K562 (cell line): ENCODE results near the gene HEMGN. TPM values are rescaled to one million over a fixed set of nuclear protein-coding genes. Genes with fewer than 3 reads are reported as not detected.
A peak's percentile ranks its signal among the peaks of the same experiment; 100 is the strongest.

Experiments used
- ADNP ChIP-seq: fragments of 200-800 bp; sonication (Bioruptor generic); IDR thresholded peaks from 2 replicates; pipeline ENCODE4 v1.6.1; 2016; ENCODE audit warnings: missing genetic modification characterization, missing compliant biosample characterization
- CAMTA2 ChIP-seq: fragments of 250-450 bp; sonication (Bioruptor Pico); conservative IDR thresholded peaks from 2 replicates; pipeline ENCODE4 v1.5.1; 2022
- CBX5 ChIP-seq: IDR thresholded peaks from 2 replicates; pipeline ENCODE4 v1.6.1; 2014; ENCODE audit warnings: low read depth, borderline replicate concordance
- CEBPB ChIP-seq: fragments of 450-650 bp; IDR thresholded peaks from 2 replicates; pipeline ENCODE4 v1.6.1; 2016; ENCODE audit warnings: missing genetic modification characterization, missing compliant biosample characterization
- HDAC2 ChIP-seq: fragments of 450-650 bp; IDR thresholded peaks from 2 replicates; pipeline ENCODE4 v1.6.1; 2016; ENCODE audit warnings: mild to moderate bottlenecking
- LARP7 ChIP-seq: fragments of 450-650 bp; IDR thresholded peaks from 2 replicates; pipeline ENCODE4 v1.6.1; 2016
- NBN ChIP-seq: fragments of 450-650 bp; IDR thresholded peaks from 2 replicates; pipeline ENCODE4 v1.6.1; 2016; ENCODE audit warnings: low read depth, mild to moderate bottlenecking
- NR2F6 ChIP-seq: fragments of 450-650 bp; formaldehyde crosslinking; IDR thresholded peaks from 2 replicates; pipeline ENCODE4 v1.4.0; 2020; ENCODE audit warnings: mild to moderate bottlenecking
- PPARD ChIP-seq: fragments of 250-450 bp; sonication (Bioruptor Pico); IDR thresholded peaks from 2 replicates; pipeline ENCODE4 v1.8.0; 2022; ENCODE audit warnings: inconsistent platforms, mild to moderate bottlenecking, moderate library complexity
- SMARCC2 ChIP-seq: fragments of 450-650 bp; IDR thresholded peaks from 2 replicates; pipeline ENCODE4 v1.6.1; 2017; ENCODE audit warnings: antibody characterized with exemption, moderate library complexity, mild to moderate bottlenecking, low read depth
- TBL1XR1 ChIP-seq, 2 experiments: IDR thresholded peaks; 2 replicates each; pipeline ENCODE4 v1.6.1; 2012; ENCODE audit warnings: improper control_type of control experiment in 2 of 2, low read length in 2 of 2, mild to moderate bottlenecking in 1 of 2
- ZNF589 ChIP-seq: fragments of 200-800 bp; sonication (Bioruptor generic); IDR thresholded peaks from 2 replicates; pipeline ENCODE4 v1.6.1; 2016; ENCODE audit warnings: low read depth, missing genetic modification characterization, missing compliant biosample characterization
- polyA plus RNA-seq, 8 experiments: library from polyadenylated mRNA; depleted of rRNA in 4 of 8; stranded (reverse) in 5 of 8; unstranded in 3 of 8; fragments of >200 nt; fragmentation: Nextera tagmentation in 2 of 8; fragmentation: Illumina TruSeq in 1 of 8; extraction: Ambion mirVana in 2 of 8; extraction: Trizol in 1 of 8; gene quantifications; 2 replicates each; pipeline versions ENCODE4 v1.2.1 to v1.2.3, GENCODE V29; 2011 to 2014; ENCODE audit warnings: inconsistent platforms in 1 of 8, missing spikeins in 1 of 8
- total RNA-seq, 7 experiments: library from RNA; depleted of rRNA in 6 of 7; stranded (reverse); fragments of >200 nt in 6 of 7; fragmentation: Illumina TruSeq in 2 of 7; extraction: Trizol in 2 of 7; gene quantifications; 2 replicates each; pipeline versions ENCODE4 v1.2.1 to v1.2.3, GENCODE V29; 2011 to 2021; ENCODE audit warnings: low replicate concordance in 1 of 7
- TF ChIP-seq, protein P1 (sequence below), 2 experiments: IDR thresholded peaks in 1 of 2; conservative IDR thresholded peaks in 1 of 2; 2 replicates each; pipeline ENCODE4 v1.6.1; 2016; ENCODE audit warnings: low read depth in 2 of 2, mild to moderate bottlenecking in 1 of 2, missing compliant biosample characterization in 1 of 2, missing genetic modification characterization in 1 of 2, moderate library complexity in 1 of 2
- TF ChIP-seq, protein P2 (sequence below): fragments of 200-800 bp; sonication (Bioruptor generic); IDR thresholded peaks from 2 replicates; pipeline ENCODE4 v1.6.1; 2017; ENCODE audit warnings: missing genetic modification characterization, missing compliant biosample characterization
- TF ChIP-seq, protein P3 (sequence below): fragments of 450-650 bp; IDR thresholded peaks from 2 replicates; pipeline ENCODE4 v1.6.1; 2016
- TF ChIP-seq, protein P4 (sequence below): sonication (generic); formaldehyde crosslinking; IDR thresholded peaks from 2 replicates; pipeline ENCODE4 v1.8.1; 2023; ENCODE audit warnings: mild to moderate bottlenecking, missing genetic modification reagents, moderate library complexity
- TF ChIP-seq, protein P5 (sequence below): fragments of 250-450 bp; sonication (Bioruptor Pico); IDR thresholded peaks from 2 replicates; pipeline ENCODE4 v1.4.0; 2020; ENCODE audit warnings: mild to moderate bottlenecking, moderate library complexity
- TF ChIP-seq, protein P6 (sequence below): fragments of 250-450 bp; sonication (Bioruptor Pico); IDR thresholded peaks from 2 replicates; pipeline ENCODE4 v1.8.0; 2022; ENCODE audit warnings: moderate library complexity, mild to moderate bottlenecking, inconsistent platforms

HEMGN gene
- total and polyA plus RNA-seq, 9 of the 15 experiments (the other 6 are each of a cell fraction or from before 2014, with no cell fraction given): 56.3 to 258 (median 137) TPM

DNA sequence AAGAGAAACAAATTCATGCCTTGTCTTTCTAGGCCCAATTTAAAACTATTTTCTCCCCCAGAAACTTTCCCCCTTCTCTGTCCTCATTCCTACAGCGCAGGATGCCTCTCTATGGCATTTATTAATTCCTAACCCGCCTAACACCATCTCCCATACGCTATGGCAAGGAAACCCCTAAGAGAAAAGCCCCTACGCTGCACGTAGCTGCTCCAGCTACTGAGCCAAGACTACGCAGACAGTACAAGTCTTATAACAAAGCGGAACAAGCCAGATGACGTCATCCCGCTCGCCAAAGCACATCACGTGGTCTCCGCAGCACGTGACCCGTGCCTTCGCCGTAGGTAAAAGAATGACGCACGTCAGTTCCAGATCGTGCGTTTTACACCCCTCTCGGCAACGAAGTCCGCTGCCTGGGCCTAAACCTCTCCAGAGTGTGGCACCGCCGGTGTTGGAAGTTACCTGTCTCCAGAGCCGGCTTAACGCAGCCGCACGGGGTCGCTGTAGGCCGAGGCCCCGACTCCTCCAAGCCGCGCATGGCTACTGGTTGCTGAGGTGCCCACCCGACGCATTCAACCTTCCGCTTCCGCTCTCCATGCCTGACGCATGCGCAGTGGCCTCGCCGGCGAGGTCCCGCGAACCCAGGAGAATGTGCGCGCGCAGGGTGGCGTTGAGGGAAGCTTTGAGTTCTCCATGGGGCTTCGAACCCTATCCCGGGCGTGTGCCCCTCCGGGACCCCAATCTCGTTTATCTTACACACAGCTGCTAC lies 15.8 kb downstream of the HEMGN start, which contains the start of gene TRMO (continued):
- TF ChIP-seq, protein P1, sequence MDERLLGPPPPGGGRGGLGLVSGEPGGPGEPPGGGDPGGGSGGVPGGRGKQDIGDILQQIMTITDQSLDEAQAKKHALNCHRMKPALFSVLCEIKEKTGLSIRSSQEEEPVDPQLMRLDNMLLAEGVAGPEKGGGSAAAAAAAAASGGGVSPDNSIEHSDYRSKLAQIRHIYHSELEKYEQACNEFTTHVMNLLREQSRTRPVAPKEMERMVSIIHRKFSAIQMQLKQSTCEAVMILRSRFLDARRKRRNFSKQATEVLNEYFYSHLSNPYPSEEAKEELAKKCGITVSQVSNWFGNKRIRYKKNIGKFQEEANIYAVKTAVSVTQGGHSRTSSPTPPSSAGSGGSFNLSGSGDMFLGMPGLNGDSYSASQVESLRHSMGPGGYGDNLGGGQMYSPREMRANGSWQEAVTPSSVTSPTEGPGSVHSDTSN (CRISPR knock-in tag; IDR thresholded peaks at IDR 0.05; ENCODE audit: low read depth): no peak
- TF ChIP-seq, protein P1 (tag; conservative IDR thresholded peaks at IDR 0.05; ENCODE audit: low read depth): no peak
- TF ChIP-seq, protein P2, sequence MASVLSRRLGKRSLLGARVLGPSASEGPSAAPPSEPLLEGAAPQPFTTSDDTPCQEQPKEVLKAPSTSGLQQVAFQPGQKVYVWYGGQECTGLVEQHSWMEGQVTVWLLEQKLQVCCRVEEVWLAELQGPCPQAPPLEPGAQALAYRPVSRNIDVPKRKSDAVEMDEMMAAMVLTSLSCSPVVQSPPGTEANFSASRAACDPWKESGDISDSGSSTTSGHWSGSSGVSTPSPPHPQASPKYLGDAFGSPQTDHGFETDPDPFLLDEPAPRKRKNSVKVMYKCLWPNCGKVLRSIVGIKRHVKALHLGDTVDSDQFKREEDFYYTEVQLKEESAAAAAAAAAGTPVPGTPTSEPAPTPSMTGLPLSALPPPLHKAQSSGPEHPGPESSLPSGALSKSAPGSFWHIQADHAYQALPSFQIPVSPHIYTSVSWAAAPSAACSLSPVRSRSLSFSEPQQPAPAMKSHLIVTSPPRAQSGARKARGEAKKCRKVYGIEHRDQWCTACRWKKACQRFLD: peak; percentile 95; the same call in 1 of the 2 replicates
- TF ChIP-seq, protein P3, sequence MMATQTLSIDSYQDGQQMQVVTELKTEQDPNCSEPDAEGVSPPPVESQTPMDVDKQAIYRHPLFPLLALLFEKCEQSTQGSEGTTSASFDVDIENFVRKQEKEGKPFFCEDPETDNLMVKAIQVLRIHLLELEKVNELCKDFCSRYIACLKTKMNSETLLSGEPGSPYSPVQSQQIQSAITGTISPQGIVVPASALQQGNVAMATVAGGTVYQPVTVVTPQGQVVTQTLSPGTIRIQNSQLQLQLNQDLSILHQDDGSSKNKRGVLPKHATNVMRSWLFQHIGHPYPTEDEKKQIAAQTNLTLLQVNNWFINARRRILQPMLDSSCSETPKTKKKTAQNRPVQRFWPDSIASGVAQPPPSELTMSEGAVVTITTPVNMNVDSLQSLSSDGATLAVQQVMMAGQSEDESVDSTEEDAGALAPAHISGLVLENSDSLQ: peak; percentile 80
- no peak for TF ChIP-seq LARP7
- TF ChIP-seq, protein P4, sequence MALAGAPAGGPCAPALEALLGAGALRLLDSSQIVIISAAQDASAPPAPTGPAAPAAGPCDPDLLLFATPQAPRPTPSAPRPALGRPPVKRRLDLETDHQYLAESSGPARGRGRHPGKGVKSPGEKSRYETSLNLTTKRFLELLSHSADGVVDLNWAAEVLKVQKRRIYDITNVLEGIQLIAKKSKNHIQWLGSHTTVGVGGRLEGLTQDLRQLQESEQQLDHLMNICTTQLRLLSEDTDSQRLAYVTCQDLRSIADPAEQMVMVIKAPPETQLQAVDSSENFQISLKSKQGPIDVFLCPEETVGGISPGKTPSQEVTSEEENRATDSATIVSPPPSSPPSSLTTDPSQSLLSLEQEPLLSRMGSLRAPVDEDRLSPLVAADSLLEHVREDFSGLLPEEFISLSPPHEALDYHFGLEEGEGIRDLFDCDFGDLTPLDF: peak; percentile 92
- TF ChIP-seq NR2F6 (CRISPR knock-in tag): peak; percentile 91
- TF ChIP-seq ADNP: no peak
- TF ChIP-seq CEBPB (tag): peak; percentile 24; the same call in 1 of the 2 replicates
- peak in 1 of 2 experiments; percentile 65; a peak in 2 of 4 replicates for TF ChIP-seq TBL1XR1 (IDR thresholded peaks at IDR 0.05; ENCODE audit: low read length in 2 of 2)
- TF ChIP-seq, protein P5, sequence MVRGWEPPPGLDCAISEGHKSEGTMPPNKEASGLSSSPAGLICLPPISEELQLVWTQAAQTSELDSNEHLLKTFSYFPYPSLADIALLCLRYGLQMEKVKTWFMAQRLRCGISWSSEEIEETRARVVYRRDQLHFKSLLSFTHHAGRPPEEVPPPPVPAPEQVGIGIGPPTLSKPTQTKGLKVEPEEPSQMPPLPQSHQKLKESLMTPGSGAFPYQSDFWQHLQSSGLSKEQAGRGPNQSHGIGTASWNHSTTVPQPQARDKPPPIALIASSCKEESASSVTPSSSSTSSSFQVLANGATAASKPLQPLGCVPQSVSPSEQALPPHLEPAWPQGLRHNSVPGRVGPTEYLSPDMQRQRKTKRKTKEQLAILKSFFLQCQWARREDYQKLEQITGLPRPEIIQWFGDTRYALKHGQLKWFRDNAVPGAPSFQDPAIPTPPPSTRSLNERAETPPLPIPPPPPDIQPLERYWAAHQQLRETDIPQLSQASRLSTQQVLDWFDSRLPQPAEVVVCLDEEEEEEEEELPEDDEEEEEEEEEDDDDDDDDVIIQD (CRISPR knock-in tag): peak; percentile 94
- TF ChIP-seq CAMTA2 (CRISPR knock-in tag): no peak
- TF ChIP-seq ZNF589: peak; percentile 93
- no peak for TF ChIP-seq PPARD (CRISPR knock-in tag)
- TF ChIP-seq HDAC2: peak; percentile 99
- peak; percentile 47; the same call in 1 of the 2 replicates for TF ChIP-seq CBX5
- TF ChIP-seq, protein P6, sequence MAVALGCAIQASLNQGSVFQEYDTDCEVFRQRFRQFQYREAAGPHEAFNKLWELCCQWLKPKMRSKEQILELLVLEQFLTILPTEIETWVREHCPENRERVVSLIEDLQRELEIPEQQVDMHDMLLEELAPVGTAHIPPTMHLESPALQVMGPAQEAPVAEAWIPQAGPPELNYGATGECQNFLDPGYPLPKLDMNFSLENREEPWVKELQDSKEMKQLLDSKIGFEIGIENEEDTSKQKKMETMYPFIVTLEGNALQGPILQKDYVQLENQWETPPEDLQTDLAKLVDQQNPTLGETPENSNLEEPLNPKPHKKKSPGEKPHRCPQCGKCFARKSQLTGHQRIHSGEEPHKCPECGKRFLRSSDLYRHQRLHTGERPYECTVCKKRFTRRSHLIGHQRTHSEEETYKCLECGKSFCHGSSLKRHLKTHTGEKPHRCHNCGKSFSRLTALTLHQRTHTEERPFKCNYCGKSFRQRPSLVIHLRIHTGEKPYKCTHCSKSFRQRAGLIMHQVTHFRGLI (CRISPR knock-in tag): peak; percentile 91
- peak; percentile 39; the same call in 1 of the 2 replicates for TF ChIP-seq SMARCC2
- TF ChIP-seq NBN: peak; percentile 99
